Tibial artery (tissue), 4 donors: ENCODE measurements around the gene CCDC137.

Experiments used
- DNase-seq, 2 donors: peaks; one replicate each; pipeline ENCODE4 v3.0.0-alpha.2; 2019
- H3K27ac ChIP-seq, 2 donors: fragments of 200-600 bp; sonication (generic) in 1 of 2; 1 replicate in 1 of 2; 2 replicates in 1 of 2; pipeline ENCODE4 v1.5.1; 2018 to 2019; ENCODE audit warnings: mild to moderate bottlenecking in 1 of 2
- H3K27me3 ChIP-seq, 2 donors: fragments of 200-600 bp; sonication (generic) in 1 of 2; one replicate each; pipeline versions ENCODE4 v1.5.1 to v1.6.0; 2016 to 2019
- H3K36me3 ChIP-seq, 3 donors: fragments of 200-600 bp; sonication (generic) in 2 of 3; one replicate each; pipeline ENCODE4 v1.5.1; 2016 to 2019; ENCODE audit warnings: mild to moderate bottlenecking in 2 of 3
- H3K4me1 ChIP-seq, 4 donors: fragments of 200-600 bp; sonication (generic) in 2 of 4; 1 replicate in 3 of 4; 2 replicates in 1 of 4; pipeline ENCODE4 v1.5.1; 2016 to 2019
- H3K4me3 ChIP-seq, 2 donors: fragments of 200-600 bp; sonication (generic) in 1 of 2; 1 replicate in 1 of 2; 2 replicates in 1 of 2; pipeline ENCODE4 v1.5.1; 2018 to 2019; ENCODE audit warnings: mild to moderate bottlenecking in 2 of 2
- H3K9me3 ChIP-seq, 3 donors: fragments of 200-600 bp; sonication (generic) in 1 of 3; one replicate each; pipeline ENCODE4 v1.5.1; 2016 to 2019
- CTCF ChIP-seq, 2 experiments: fragments of 200-600 bp in 1 of 2; fragments of 450-650 bp in 1 of 2; IDR thresholded peaks; one replicate each; pipeline ENCODE4 v1.5.1; 2017 to 2019; ENCODE audit warnings: antibody characterized with exemption in 2 of 2, mild to moderate bottlenecking in 1 of 2, moderate library complexity in 1 of 2
- intact Hi-C: fragments of 100-400 bp; cut with DNase I; formaldehyde crosslinking; loops from one replicate; pipeline ENCODE4 v1.15.0; 2023; ENCODE audit warnings: low total_unique reads

Gene CCDC137

GRCh38 chr17:81631482-81631881, 35.1 kb upstream of the CCDC137 start:
- no peak overlapping the region for H3K4me3 ChIP-seq
- intact Hi-C loops, result no loop called here
- H3K27me3 ChIP-seq, result no peaks in the 10 kb centered on the region
- no peak for DNase-seq
- no peak overlapping the region for H3K27ac ChIP-seq
- H3K36me3 ChIP-seq, result peaks cover 31 to 41% (median 33%) of the 10 kb centered on the region in 3 donors
- H3K4me1 ChIP-seq, result peaks cover 0 to 35% (median 24%) of the 10 kb centered on the region in 4 donors
- TF ChIP-seq CTCF (IDR thresholded peaks at IDR 0.05), result no peak
- H3K9me3 ChIP-seq, result no peaks in the 10 kb centered on the region

DNA sequence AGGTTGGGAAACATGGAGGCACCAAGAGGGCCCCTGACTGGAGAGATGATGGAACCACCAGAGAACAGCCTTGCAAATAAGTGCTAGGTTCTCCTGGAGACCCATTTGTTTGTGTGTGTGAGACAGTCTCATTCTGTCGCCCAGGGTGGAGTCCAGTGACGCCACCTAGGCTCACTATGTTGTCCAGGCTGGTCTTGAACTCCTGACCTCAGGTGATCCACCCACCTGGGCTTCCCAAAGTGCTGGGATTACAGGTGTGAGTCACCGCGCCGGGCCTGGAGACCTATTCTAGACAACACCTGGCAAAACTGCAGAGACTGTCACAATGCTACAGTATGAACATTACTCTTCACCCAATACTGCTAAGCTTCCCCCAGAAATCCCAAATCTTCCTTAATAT, 31.1 kb upstream of the CCDC137 start:
- DNase-seq, result no peak
- Histone ChIP-seq H3K4me1 (peaks cover 0 to 41% (median 28%) of the 10 kb centered on the region in 4 donors), H3K27ac (no peak overlapping the region), H3K4me3 (peak overlapping the region; percentile 79 to 89), H3K9me3 (no peaks in the 10 kb centered on the region), H3K27me3 (no peaks in the 10 kb centered on the region), H3K36me3 (peaks cover 0 to 10% (median 0%) of the 10 kb centered on the region in 3 donors)
- no peak for TF ChIP-seq CTCF (IDR thresholded peaks at IDR 0.05)
- intact Hi-C loops, result no loop called here

DNA sequence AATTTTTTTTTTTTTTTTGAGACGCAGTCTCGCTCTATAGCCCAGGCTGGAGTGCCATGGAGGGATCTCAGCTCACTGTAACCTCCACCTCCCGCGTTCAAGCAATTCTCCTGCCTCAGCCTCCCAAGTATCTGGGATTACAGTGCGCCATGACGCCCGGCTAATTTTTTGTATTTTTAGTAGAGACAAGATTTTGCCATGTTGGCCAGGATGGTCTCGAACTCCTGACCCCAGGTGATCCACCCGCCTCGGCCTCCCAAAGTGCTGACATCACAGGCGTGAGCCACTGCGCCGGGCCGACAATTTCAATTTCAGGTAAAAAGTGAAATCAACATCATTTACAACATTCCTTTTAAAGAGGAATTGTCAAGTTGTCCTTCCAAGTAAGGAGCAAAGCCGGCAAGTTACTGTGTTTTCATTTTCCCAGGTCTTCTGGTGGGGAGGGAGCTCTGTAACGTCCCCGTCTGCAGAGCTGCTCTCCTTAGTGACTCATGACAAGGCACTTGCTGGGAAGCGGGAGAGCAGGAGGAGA, 30.5 kb upstream of the CCDC137 start:
- no peak for DNase-seq
- peaks cover 0 to 41% (median 28%) of the 10 kb centered on the region in 4 donors for H3K4me1 ChIP-seq
- peaks cover 0 to 15% (median 0%) of the 10 kb centered on the region in 3 donors for H3K36me3 ChIP-seq
- no peaks in the 10 kb centered on the region for H3K9me3 ChIP-seq
- no peaks in the 10 kb centered on the region for H3K27me3 ChIP-seq
- intact Hi-C loops, result loop anchor here (2.0 kb wide), 1 partner anchor 31 kb away; the partner anchor contains the start of genes CCDC137 and OXLD1
- no peak for TF ChIP-seq CTCF (IDR thresholded peaks at IDR 0.05)
- peak overlapping the region; percentile 86 to 87 for H3K27ac ChIP-seq
- H3K4me3 ChIP-seq, result peak overlapping the region; percentile 79 to 89

- Histone ChIP-seq H3K4me3 (peak within 1 kb of the TSS; percentile 79 to 89), H3K36me3 (peaks cover 0 to 13% (median 0%) of the 10 kb centered on the region in 3 donors), H3K27ac (peak within 1 kb of the TSS; percentile 86 to 87), H3K9me3 (no peaks in the 10 kb centered on the region), H3K27me3 (no peaks in the 10 kb centered on the region), H3K4me1 (peaks cover 0 to 41% (median 28%) of the 10 kb centered on the region in 4 donors)
- intact Hi-C loops, result loop anchor here (2.0 kb wide), 1 partner anchor 30 kb away; the partner anchor contains the start of genes CCDC137 and OXLD1
- DNase-seq, result peak; percentile 78 to 91
- no peak for TF ChIP-seq CTCF (IDR thresholded peaks at IDR 0.05)
Measured at GRCh38 chr17:81636505-81637288, 29.8 kb upstream of the CCDC137 start, which contains the start of the genes NPLOC4 and TSPAN10. Gene NPLOC4 (minus strand): TSS chr17:81637112. CDS start chr17:81636930, 182 bp downstream. Gene TSPAN10 (plus strand): TSS chr17:81637196. CDS start chr17:81642413, 5,217 bp downstream.

- no peak overlapping the region for H3K27ac ChIP-seq
- H3K27me3 ChIP-seq, result no peaks in the 10 kb centered on the region
- H3K9me3 ChIP-seq, result no peaks in the 10 kb centered on the region
- intact Hi-C loops, result no loop called here
- DNase-seq, result no peak
- H3K4me1 ChIP-seq, result peaks cover 0 to 35% (median 24%) of the 10 kb centered on the region in 4 donors
- no peak for TF ChIP-seq CTCF (IDR thresholded peaks at IDR 0.05)
- H3K4me3 ChIP-seq, result no peak overlapping the region
- peaks cover 0 to 19% (median 0%) of the 10 kb centered on the region in 3 donors for H3K36me3 ChIP-seq
Measured at GRCh38 chr17:81638683-81639082, 27.9 kb upstream of the CCDC137 start.
